Prostate gland (tissue), 2 donors: Measurements from ENCODE around the gene PLCH1.

Experiments
- POLR2AphosphoS5 ChIP-seq: sonication (generic); formaldehyde crosslinking; IDR thresholded peaks from one replicate; pipeline ENCODE4 v1.6.1; 2017; ENCODE audit warnings: antibody characterized with exemption
- TF ChIP-seq, protein P1 (sequence below), 4 experiments: fragments of 200-600 bp in 2 of 4; fragments of 450-650 bp in 2 of 4; sonication (generic) in 2 of 4; IDR thresholded peaks; 1 replicate in 3 of 4; 2 replicates in 1 of 4; pipeline ENCODE4 v1.5.1; 2016 to 2019; ENCODE audit warnings: antibody characterized with exemption in 4 of 4, mild to moderate bottlenecking in 2 of 4, moderate library complexity in 2 of 4

DNA sequence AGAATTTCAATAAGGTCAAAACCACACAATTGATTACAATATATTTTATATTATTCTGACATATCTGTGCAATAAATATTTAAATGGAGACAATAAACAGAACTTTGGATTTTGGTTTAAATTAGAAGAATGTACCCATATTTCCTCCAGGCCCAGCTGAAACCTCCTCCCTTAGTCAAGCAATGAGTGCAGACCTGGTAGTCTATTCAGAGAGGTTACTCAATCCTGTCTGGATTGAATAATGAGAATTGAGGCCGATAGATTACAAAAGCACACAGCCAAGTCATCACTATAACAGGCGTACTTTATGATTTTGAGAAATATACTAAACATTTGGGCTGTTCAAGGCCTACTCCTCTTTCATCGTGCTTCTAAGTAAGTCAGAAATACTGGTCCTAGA, 336.9 kb downstream of the PLCH1 start:
- no peak for TF ChIP-seq POLR2AphosphoS5
- TF ChIP-seq, protein P1, sequence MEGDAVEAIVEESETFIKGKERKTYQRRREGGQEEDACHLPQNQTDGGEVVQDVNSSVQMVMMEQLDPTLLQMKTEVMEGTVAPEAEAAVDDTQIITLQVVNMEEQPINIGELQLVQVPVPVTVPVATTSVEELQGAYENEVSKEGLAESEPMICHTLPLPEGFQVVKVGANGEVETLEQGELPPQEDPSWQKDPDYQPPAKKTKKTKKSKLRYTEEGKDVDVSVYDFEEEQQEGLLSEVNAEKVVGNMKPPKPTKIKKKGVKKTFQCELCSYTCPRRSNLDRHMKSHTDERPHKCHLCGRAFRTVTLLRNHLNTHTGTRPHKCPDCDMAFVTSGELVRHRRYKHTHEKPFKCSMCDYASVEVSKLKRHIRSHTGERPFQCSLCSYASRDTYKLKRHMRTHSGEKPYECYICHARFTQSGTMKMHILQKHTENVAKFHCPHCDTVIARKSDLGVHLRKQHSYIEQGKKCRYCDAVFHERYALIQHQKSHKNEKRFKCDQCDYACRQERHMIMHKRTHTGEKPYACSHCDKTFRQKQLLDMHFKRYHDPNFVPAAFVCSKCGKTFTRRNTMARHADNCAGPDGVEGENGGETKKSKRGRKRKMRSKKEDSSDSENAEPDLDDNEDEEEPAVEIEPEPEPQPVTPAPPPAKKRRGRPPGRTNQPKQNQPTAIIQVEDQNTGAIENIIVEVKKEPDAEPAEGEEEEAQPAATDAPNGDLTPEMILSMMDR (IDR thresholded peaks at IDR 0.05): no peak
